Neural crest cell (in vitro differentiated cells): ENCODE results near the gene FBXW12. TPM values are rescaled to one million over a fixed set of nuclear protein-coding genes. Genes with fewer than 3 reads are reported as not detected.

ENCODE experiments used
- DNase-seq: peaks from one replicate; pipeline ENCODE4 v3.0.0; 2021; ENCODE audit warnings: low read depth, mixed read lengths, low spot score
- H3K27ac Mint-ChIP-seq: one replicate; pipeline ENCODE4 v1.8.0; 2021; ENCODE audit warnings: mild to moderate bottlenecking, mixed read lengths; ENCODE audit not compliant: unreplicated experiment
- H3K27me3 Mint-ChIP-seq: 2 replicates; pipeline ENCODE4 v1.8.0; 2021; ENCODE audit warnings: low read depth, mild to moderate bottlenecking, mixed read lengths
- H3K36me3 Mint-ChIP-seq: 2 replicates; pipeline ENCODE4 v1.8.0; 2021; ENCODE audit warnings: low read depth, mild to moderate bottlenecking, mixed read lengths
- H3K4me1 Mint-ChIP-seq: 2 replicates; pipeline ENCODE4 v1.8.0; 2021; ENCODE audit warnings: mixed read lengths
- H3K4me3 Mint-ChIP-seq: one replicate; pipeline ENCODE4 v1.8.0; 2021; ENCODE audit warnings: mild to moderate bottlenecking, mixed read lengths
- H3K9me3 Mint-ChIP-seq: 2 replicates; pipeline ENCODE4 v1.8.0; 2021; ENCODE audit warnings: mixed read lengths
- CTCF ChIP-seq: fragments of 200-600 bp; sonication (generic); conservative IDR thresholded peaks from 2 replicates; pipeline ENCODE4 v1.5.0; 2021; ENCODE audit warnings: antibody characterized with exemption, mild to moderate bottlenecking
- total RNA-seq: library from RNA; stranded (reverse); gene quantifications from 2 replicates; pipeline ENCODE4 v1.2.1, GENCODE V29; 2021

The FBXW12 gene
- total RNA-seq, 1 donor from 2014 or later: 0.44 TPM

GRCh38 chr3:48432411-48433371 is 60.7 kb downstream of the FBXW12 start:
- TF ChIP-seq CTCF: peak; percentile 16
- Mint-ChIP-seq H3K27ac (no peak overlapping the region), H3K9me3 (no peaks in the 10 kb centered on the region), H3K36me3 (peaks cover 4% of the 10 kb centered on the region), H3K27me3 (no peaks in the 10 kb centered on the region), H3K4me1 (peaks cover 31% of the 10 kb centered on the region), H3K4me3 (peak overlapping the region; percentile 87)
- DNase-seq: no peak

GRCh38 chr3:48433472-48434118 is 61.6 kb downstream of the FBXW12 start:
- H3K36me3 Mint-ChIP-seq: peaks cover 4% of the 10 kb centered on the region
- no peaks in the 10 kb centered on the region for H3K9me3 Mint-ChIP-seq
- H3K27ac Mint-ChIP-seq: no peak overlapping the region
- peaks cover 26% of the 10 kb centered on the region for H3K4me1 Mint-ChIP-seq
- H3K4me3 Mint-ChIP-seq: peak overlapping the region; percentile 87
- TF ChIP-seq CTCF: no peak
- no peaks in the 10 kb centered on the region for H3K27me3 Mint-ChIP-seq
- no peak for DNase-seq

- Mint-ChIP-seq H3K27me3 (no peaks in the 10 kb centered on the region), H3K4me1 (peaks cover 33% of the 10 kb centered on the region), H3K36me3 (peaks cover 4% of the 10 kb centered on the region), H3K4me3 (peak overlapping the region; percentile 42), H3K9me3 (no peaks in the 10 kb centered on the region), H3K27ac (no peak overlapping the region)
- no peak for DNase-seq
- no peak for TF ChIP-seq CTCF
Measured at GRCh38 chr3:48434591-48435222, 62.7 kb downstream of the FBXW12 start.

GRCh38 chr3:48435223-48435595 is 63.2 kb downstream of the FBXW12 start:
- no peak for DNase-seq
- H3K27me3 Mint-ChIP-seq: no peaks in the 10 kb centered on the region
- peaks cover 38% of the 10 kb centered on the region for H3K4me1 Mint-ChIP-seq
- peaks cover 4% of the 10 kb centered on the region for H3K36me3 Mint-ChIP-seq
- no peaks in the 10 kb centered on the region for H3K9me3 Mint-ChIP-seq
- H3K27ac Mint-ChIP-seq: no peak overlapping the region
- peak overlapping the region; percentile 42 for H3K4me3 Mint-ChIP-seq
- no peak for TF ChIP-seq CTCF

- peak; percentile 99 for TF ChIP-seq CTCF
- Mint-ChIP-seq H3K4me3 (no peak overlapping the region), H3K27me3 (no peaks in the 10 kb centered on the region), H3K9me3 (no peaks in the 10 kb centered on the region), H3K4me1 (peaks cover 36% of the 10 kb centered on the region), H3K36me3 (peaks cover 4% of the 10 kb centered on the region), H3K27ac (no peak overlapping the region)
- DNase-seq: peak; percentile 95
Measured at GRCh38 chr3:48435774-48436476, 63.9 kb downstream of the FBXW12 start.
